MM.1S (cell line): ENCODE data around the gene ELK3.

Experiments
- DNase-seq: peaks from one replicate; pipeline ENCODE4 v3.0.0-alpha.2; 2015
- H2AFZ ChIP-seq: fragments of 300-600 bp; sonication (generic); 2 replicates; pipeline ENCODE4 v1.6.0; 2016; ENCODE audit warnings: antibody characterized with exemption, low read length
- H3F3A ChIP-seq: fragments of 300-600 bp; sonication (generic); 2 replicates; pipeline ENCODE4 v1.6.1; 2016; ENCODE audit warnings: mild to moderate bottlenecking, antibody characterized with exemption, low read length, moderate library complexity, mixed read lengths; ENCODE audit not compliant: insufficient read depth
- H3K27ac ChIP-seq: fragments of 300-600 bp; sonication (generic); 2 replicates; pipeline ENCODE4 v1.5.1; 2016; ENCODE audit warnings: mild to moderate bottlenecking, low read length
- H3K27me3 ChIP-seq: fragments of 300-600 bp; sonication (generic); replicated peaks from 2 replicates; pipeline ENCODE4 v1.6.0; 2016; ENCODE audit warnings: low read length; ENCODE audit not compliant: insufficient read depth
- H3K36me3 ChIP-seq: fragments of 300-600 bp; sonication (generic); replicated peaks from 2 replicates; pipeline ENCODE4 v1.6.1; 2016; ENCODE audit warnings: mild to moderate bottlenecking, low read length, mixed read lengths; ENCODE audit not compliant: insufficient read depth
- H3K4me1 ChIP-seq: fragments of 300-600 bp; sonication (generic); 2 replicates; pipeline ENCODE4 v1.6.1; 2016; ENCODE audit warnings: low read length, mixed read lengths
- H3K4me2 ChIP-seq: fragments of 300-600 bp; sonication (generic); 2 replicates; pipeline ENCODE4 v1.6.0; 2016; ENCODE audit warnings: low read depth, low read length
- H3K4me3 ChIP-seq: fragments of 300-600 bp; sonication (generic); 2 replicates; pipeline ENCODE4 v1.5.1; 2016; ENCODE audit warnings: low read length, mixed read lengths
- H3K79me2 ChIP-seq: fragments of 300-600 bp; sonication (generic); 2 replicates; pipeline ENCODE4 v1.6.1; 2016; ENCODE audit warnings: mixed run types, low read length, mixed read lengths
- H3K9ac ChIP-seq: fragments of 300-600 bp; sonication (generic); 2 replicates; pipeline ENCODE4 v1.6.1; 2016; ENCODE audit warnings: low read length, mixed read lengths
- H3K9me2 ChIP-seq: fragments of 300-600 bp; sonication (generic); replicated peaks from 2 replicates; pipeline ENCODE4 v1.6.1; 2016; ENCODE audit warnings: mild to moderate bottlenecking, low read length, mixed read lengths; ENCODE audit not compliant: insufficient read depth
- H3K9me3 ChIP-seq: fragments of 300-600 bp; sonication (generic); replicated peaks from 2 replicates; pipeline ENCODE4 v1.6.1; 2016; ENCODE audit warnings: mild to moderate bottlenecking, low read length, mixed read lengths; ENCODE audit not compliant: insufficient read depth
- H4K20me1 ChIP-seq: fragments of 300-600 bp; sonication (generic); 2 replicates; pipeline ENCODE4 v1.6.1; 2016; ENCODE audit warnings: mild to moderate bottlenecking, low read length, moderate library complexity, mixed read lengths; ENCODE audit not compliant: insufficient read depth
- CTCF ChIP-seq: fragments of 300-600 bp; sonication (generic); IDR thresholded peaks from 2 replicates; pipeline ENCODE4 v1.5.1; 2016; ENCODE audit warnings: antibody characterized with exemption, low read length, mixed read lengths
- EZH2 ChIP-seq: fragments of 300-600 bp; sonication (generic); optimal IDR thresholded peaks from 2 replicates; pipeline ENCODE3; 2017; ENCODE audit warnings: low read depth, mild to moderate bottlenecking, antibody characterized with exemption, low read length, mixed read lengths
- EZH2phosphoT487 ChIP-seq: fragments of 300-600 bp; sonication (generic); IDR thresholded peaks from 2 replicates; pipeline ENCODE4 v1.6.1; 2018; ENCODE audit warnings: antibody characterized with exemption, low read length

ELK3 gene

GRCh38 chr12:96197503-96198272 is 3.5 kb downstream of the ELK3 start:
- Histone ChIP-seq H3K79me2 (peaks cover 74% of the 10 kb centered on the region), H3K36me3 (no peaks in the 10 kb centered on the region), H3K27me3 (no peaks in the 10 kb centered on the region), H2AFZ (no peak overlapping the region), H3K9ac (no peak overlapping the region), H3K4me1 (peaks cover 57% of the 10 kb centered on the region), H4K20me1 (no peaks in the 10 kb centered on the region), H3K9me2 (no peaks in the 10 kb centered on the region), H3K9me3 (no peaks in the 10 kb centered on the region), H3K4me3 (no peak overlapping the region), H3K27ac (peak overlapping the region; percentile 55; the same call in 1 of the 2 replicates), H3F3A (peaks cover 47% of the 10 kb centered on the region), H3K4me2 (peak overlapping the region; percentile 90)
- TF ChIP-seq EZH2 (no peak), EZH2phosphoT487 (no peak), CTCF (no peak)
- DNase-seq, result no peak

GRCh38 chr12:96198965-96199364 is 4.8 kb downstream of the ELK3 start:
- TF ChIP-seq EZH2phosphoT487 (no peak), EZH2 (no peak), CTCF (no peak)
- peaks cover 83% of the 10 kb centered on the region for H3K79me2 ChIP-seq
- H3K36me3 ChIP-seq, result no peaks in the 10 kb centered on the region
- no peaks in the 10 kb centered on the region for H3K9me2 ChIP-seq
- H4K20me1 ChIP-seq, result no peaks in the 10 kb centered on the region
- H3K4me3 ChIP-seq, result peak overlapping the region; percentile 19
- peak overlapping the region; percentile 6; the same call in 1 of the 2 replicates for H3K9ac ChIP-seq
- peak overlapping the region; percentile 54 for H3K4me2 ChIP-seq
- peaks cover 57% of the 10 kb centered on the region for H3K4me1 ChIP-seq
- no peak overlapping the region for H2AFZ ChIP-seq
- peak overlapping the region; percentile 55; the same call in 1 of the 2 replicates for H3K27ac ChIP-seq
- H3K27me3 ChIP-seq, result no peaks in the 10 kb centered on the region
- H3F3A ChIP-seq, result peaks cover 38% of the 10 kb centered on the region
- no peak for DNase-seq
- no peaks in the 10 kb centered on the region for H3K9me3 ChIP-seq

- Histone ChIP-seq H3K9me3 (no peaks in the 10 kb centered on the region), H4K20me1 (no peaks in the 10 kb centered on the region; the same call in 1 of the 2 replicates), H2AFZ (no peak overlapping the region), H3K4me3 (no peak overlapping the region; the same call in 1 of the 2 replicates), H3K4me2 (peak overlapping the region; percentile 54), H3K4me1 (peaks cover 61% of the 10 kb centered on the region), H3K27ac (peak overlapping the region; percentile 55; the same call in 1 of the 2 replicates), H3K36me3 (no peaks in the 10 kb centered on the region), H3K9me2 (no peaks in the 10 kb centered on the region), H3K27me3 (no peaks in the 10 kb centered on the region), H3K9ac (peak overlapping the region; percentile 6; the same call in 1 of the 2 replicates), H3F3A (peaks cover 36% of the 10 kb centered on the region), H3K79me2 (peaks cover 88% of the 10 kb centered on the region)
- DNase-seq, result no peak
- TF ChIP-seq CTCF (no peak), EZH2phosphoT487 (no peak), EZH2 (no peak)
These were observed 5.3 kb downstream of the ELK3 start for GRCh38 chr12:96199464-96199863.
